Activated naive CD4-positive, alpha-beta T cell treated with Interleukin-2 at 50 U/mL for 16 hours (primary cell): Measurements from ENCODE around the gene ALDH9A1.
"Not testable (repeated sequence)": the region's sequence is repeated elsewhere in the genome, so short reads cannot be mapped to it uniquely, and the experiment has no call there.

Experiments
- DNase-seq: peaks from one replicate; pipeline ENCODE4 v3.0.0-alpha.2; 2020

The ALDH9A1 gene

GRCh38 chr1:165644064-165644735 lies 54.2 kb downstream of the ALDH9A1 start:
- no peak for DNase-seq

DNA sequence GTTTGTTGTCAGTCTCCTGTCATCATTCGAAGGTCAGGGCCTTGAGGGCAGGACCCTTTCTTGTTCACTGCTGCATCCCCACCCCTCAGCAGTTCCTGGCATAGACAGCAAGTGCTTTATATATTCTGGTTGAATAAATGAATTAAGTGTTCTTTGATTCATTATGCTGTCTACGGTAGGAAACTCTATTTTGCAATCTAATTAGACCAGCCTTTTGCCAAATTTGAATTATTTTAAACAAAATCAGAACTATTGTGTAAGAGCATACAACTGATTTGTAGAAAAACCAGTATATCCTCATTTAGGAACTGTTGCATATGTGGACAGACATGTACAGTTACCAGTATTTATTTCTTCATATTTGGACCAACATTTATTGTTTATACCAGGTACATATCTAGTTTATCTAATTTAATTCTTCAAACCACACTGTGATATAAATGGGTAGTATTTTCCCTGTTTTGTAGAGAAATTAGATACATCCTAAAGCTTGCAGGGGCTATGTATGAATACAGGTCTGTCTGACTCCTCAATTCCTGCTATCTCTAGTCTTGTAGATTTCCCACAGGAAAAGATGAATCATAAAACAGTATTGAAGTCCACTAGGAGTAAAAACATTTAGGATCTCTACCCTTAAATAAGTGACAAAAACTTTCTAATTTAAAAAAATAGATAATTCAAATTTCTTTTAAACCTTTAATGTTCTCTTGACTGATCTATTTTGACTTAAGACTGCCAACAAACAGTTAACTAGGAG lies 57.0 kb downstream of the ALDH9A1 start:
- DNase-seq, result no peak

- no peak for DNase-seq
Observed at GRCh38 chr1:165639821-165640623, 58.3 kb downstream of the ALDH9A1 start.

DNA sequence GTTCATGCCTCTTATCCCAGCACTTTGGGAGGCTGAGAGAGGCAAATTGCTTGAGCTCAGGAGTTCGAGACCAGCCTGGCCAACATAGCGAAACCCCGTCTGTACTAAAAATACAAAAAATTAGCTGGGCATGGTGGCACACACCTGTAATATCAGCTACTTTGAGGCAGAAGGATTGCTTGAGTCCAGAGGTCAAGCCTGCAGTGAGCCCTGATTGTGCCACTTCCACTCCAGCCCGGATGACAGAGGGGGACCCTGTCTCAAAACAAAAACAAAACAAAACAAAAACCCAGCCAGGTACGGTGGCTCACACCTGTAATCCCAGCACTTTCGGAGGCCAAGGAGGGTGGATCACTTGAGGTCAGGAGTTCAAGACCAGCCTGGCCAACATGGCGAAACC lies 60.2 kb downstream of the ALDH9A1 start:
- DNase-seq, result not testable (repeated sequence)

- no peak for DNase-seq
Observed at GRCh38 chr1:165637427-165637826, 60.9 kb downstream of the ALDH9A1 start.

DNA sequence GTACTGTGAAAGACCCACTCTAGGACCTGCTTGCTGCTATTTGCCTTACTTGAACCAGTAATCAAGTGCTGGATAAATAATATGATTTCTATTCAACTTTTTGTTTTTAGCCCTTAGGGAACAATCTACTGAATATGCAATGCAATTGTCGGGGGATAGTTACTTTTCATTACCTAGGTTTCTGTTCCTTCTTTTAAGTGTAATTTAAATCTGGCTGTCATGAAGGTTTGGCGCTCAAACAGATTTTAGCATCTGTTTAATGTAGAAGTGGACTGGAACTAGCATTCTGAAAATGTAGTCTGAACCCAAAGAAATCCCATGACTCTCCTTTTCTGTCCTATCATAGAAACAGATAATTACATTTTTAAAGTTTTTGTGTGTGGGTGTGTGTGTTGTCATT lies 62.5 kb downstream of the ALDH9A1 start:
- DNase-seq, result no peak

DNA sequence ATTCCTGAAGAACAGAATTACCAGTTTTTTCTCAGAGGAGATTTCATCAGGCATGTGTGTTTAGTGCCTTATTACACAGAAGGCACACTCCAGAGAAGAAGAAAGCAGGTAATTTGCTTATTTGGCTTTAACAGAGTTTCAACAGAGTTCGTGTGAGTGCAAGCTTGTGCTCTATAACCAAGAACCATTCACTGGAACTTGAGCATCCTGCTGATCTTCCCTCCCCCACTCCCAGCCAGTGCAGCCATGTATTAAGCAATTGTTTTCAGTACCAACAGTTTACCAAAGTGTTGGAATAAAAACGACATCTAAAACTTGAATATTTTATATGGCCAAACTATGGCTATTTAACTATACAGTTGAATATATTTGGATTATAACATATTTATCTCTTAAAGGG lies 63.0 kb downstream of the ALDH9A1 start:
- DNase-seq, result no peak

DNA sequence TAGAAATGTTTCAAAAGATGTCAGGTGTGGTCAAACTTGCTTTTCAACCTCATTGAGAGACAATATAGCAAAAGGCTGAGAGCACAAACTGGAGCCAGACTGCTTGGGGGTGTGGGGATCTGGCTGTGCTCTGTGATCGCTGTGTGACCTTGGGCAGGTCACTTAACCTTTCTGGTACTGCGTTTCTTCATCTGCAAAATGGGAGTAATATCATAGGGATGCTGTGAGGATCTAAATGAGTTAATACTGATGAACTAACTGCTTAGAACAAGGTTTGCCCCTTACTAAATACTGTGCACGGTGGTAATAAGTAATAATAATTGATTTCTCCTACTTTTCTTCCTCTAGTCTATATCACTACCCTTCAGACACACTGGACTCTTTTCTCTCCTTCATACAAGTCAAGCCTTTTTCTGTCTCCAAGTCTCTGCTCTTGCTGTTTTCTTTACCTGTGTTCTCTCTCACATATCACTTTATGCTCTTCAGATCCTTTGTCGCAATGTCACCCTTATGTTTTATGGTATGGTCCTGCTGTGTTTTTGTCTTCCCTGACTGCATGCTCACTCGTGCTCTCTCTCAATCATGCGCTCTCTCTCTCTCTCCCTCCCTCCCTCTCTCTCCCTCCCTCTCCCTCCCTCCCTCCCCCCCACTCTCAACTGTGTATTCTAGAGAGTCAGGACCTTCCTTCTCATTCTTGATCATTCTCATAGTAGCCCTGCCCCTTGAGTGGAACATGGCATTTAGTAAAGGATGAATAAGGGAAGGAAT lies 64.0 kb downstream of the ALDH9A1 start:
- DNase-seq, result no peak

DNA sequence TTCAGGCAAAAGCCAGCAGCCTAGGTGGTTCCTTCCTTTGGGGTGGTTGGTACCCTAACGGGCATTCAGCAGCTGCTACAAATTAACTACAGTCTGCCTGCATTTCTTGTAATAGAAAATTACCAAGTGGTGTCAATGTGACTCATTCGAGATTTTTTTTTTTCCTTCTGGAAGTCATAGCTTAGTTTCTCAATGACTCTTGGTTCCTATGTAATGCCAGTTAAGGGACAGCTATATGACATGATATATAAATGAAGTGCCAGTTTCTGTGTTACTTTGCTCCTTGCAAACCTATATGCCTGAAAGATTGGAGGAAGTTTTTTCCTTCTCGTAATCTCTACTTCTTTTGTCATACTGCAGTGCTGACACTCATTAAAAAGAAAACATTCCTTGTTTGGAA lies 64.7 kb downstream of the ALDH9A1 start:
- DNase-seq, result no peak

DNA sequence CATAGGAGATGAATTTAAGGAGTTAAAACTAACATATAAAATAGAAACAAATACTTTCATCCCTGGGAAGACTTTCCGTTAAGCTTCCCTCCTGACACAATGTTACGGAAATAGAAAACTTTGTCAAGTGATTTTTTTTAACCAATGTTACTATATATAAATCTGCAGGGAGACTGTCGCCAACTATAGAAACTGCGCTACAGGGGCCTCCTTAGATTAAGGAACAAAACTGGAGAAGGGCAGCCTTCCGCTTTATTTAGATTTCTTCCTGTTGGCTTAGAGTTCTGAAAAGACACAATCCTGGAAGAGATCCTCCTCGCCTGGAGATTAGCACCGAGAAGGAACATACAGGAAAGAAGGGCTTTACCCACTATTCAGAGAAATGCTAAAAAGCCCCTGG lies 65.9 kb downstream of the ALDH9A1 start:
- no peak for DNase-seq

DNA sequence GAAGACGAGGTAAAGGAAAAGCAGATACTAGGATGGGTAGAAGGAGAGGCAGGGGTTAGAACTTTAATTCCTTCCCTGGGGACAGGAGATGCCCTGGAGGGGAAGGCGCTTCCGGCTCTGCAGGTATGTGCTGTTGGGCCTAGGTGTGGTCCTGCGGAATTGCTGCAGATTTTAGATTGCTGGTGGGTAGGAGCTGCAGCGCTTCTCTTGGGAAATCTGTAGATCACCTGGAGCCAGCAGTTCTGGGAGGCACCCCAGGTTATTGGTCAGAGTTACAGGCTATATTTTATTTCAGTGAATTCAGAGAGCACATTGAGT lies 66.3 kb downstream of the ALDH9A1 start:
- DNase-seq, result no peak

- DNase-seq, result peak; percentile 57
Observed at GRCh38 chr1:165631342-165632151, 66.8 kb downstream of the ALDH9A1 start.

DNA sequence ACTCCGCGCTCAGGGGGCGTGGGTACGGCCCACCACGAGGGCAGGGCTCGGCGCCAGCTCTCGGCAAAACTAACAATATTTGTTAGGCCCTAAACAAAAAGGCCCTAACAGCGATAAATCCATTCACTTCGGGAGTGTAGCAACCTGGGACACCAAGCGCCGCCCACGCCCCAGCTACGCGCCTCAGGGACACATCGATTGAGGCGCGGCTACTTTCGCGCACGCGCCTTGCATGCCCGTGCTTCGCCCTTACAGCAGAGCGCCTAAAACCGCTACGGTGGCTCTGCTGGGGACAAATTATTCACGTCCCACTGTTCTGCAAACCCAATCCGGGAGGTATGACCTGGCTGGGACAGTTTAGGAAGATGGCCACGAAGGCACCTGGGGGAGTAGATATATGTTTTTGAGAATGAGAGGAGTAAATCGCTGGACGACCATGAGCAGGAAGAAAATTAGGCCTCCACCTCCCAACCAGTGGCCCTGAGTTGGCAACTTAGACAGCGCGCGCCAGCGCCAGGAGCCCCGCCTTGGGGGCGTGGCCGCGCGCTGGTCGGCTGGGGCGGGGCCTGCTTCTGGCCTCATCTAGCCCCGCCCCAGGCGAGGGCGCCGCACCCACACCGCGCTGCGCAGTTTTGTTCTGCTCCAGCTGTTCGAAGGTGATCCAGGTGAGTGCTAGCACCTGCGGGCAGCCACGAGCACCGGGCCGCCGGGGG lies 67.6 kb downstream of the ALDH9A1 start, which contains the start of gene MGST3:
TSS of gene MGST3 (plus strand) at position 606 of the 713 bp plus-strand sequence. CDS start 18,614 bp downstream, outside the sequence.
- DNase-seq, result peak; percentile 94

DNA sequence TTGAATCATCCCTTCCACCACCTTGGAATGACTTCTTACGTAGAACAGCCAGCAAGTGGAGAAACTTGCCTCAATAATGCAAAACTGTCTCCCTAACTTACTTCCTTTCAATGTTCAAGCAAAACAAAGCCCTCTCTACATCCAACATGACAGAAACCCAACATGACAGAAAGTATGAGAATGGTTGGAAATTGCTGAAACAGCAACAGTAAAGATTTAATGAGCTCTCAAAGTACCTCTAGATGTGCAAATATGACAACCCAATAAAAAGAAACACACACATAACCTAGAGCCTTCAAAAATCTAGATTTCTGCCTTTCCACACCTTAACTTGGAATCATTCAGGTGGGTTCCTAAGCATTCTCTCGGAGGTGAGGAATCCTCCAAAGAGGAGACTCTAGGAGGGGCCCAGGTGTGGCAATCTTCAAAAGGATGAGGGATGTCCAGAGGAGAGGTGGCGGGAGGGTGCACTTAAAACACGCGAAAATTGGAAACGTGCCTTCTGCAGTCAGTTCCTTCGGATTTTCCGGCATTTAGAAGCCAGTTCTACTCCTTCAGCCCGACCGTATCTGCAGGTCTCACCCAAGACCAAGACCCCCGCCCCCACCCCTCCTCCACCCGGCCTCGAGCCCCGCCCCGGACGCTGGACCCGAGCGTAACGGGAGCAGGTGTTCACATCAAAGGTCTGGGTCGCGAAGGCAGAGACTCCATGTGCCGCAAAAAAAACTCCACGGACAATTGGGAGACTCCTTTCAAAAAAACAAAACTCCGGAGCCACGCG lies 68.3 kb downstream of the ALDH9A1 start:
- DNase-seq, result no peak

- DNase-seq, result no peak
Observed at GRCh38 chr1:165629151-165629550, 69.2 kb downstream of the ALDH9A1 start.

- no peak for DNase-seq
Observed at GRCh38 chr1:165628147-165628822, 70.1 kb downstream of the ALDH9A1 start.

DNA sequence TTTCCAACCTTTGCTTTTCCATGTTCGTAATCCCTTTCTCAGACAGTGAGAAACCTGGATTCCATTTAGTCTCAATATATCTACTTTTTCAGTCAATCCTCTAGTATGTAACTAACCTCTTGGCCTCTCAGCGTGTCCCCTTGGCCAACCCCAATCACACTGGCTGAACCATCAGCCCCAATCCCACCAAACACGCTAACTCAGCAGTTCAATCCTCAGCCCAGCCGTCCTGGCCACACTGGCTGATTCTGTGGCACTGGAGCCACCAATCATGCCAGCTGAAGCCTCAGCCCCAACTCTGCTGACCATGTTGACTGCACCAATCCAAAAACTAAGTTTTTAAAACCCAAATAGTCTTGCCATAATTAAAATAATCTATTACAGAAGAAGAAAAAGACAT lies 73.9 kb downstream of the ALDH9A1 start:
- no peak for DNase-seq

DNA sequence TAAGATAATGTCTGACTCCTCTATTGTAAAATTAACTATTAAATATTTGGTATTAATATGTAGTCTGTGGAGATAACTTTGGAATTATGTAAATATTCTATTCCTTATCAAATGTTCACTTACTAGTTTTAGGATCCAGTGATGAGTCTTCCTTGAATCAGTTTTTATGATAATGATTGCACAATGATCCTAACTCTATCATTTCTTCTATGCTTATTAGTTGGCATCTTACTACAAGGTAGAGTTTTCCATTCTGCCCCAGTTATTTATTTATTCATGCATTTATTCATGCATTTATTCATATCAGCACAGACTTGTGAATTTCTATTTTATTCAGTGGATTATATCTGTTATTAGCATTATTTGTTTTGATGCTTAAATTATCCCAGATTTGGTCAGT lies 74.7 kb downstream of the ALDH9A1 start:
- DNase-seq, result no peak

- DNase-seq, result no peak
Observed at GRCh38 chr1:165619647-165620151, 78.7 kb downstream of the ALDH9A1 start.
